GM12865 (cell line): ENCODE data around the gene SRRM2.

ENCODE experiments used
- DNase-seq: peaks from one replicate; pipeline ENCODE4 v3.0.0; 2010; ENCODE audit warnings: low read depth
- H3K4me3 ChIP-seq: 2 replicates; pipeline ENCODE4 v1.5.1; 2011; ENCODE audit warnings: mild to moderate bottlenecking, low read depth, low read length, control low read depth
- TF ChIP-seq, protein P1 (sequence below): IDR thresholded peaks from 2 replicates; pipeline ENCODE4 v1.5.1; 2011; ENCODE audit warnings: low read length, control low read depth, low read depth, inconsistent platforms; ENCODE audit not compliant: insufficient read depth; ENCODE audit errors: missing control alignments

Gene SRRM2

DNA sequence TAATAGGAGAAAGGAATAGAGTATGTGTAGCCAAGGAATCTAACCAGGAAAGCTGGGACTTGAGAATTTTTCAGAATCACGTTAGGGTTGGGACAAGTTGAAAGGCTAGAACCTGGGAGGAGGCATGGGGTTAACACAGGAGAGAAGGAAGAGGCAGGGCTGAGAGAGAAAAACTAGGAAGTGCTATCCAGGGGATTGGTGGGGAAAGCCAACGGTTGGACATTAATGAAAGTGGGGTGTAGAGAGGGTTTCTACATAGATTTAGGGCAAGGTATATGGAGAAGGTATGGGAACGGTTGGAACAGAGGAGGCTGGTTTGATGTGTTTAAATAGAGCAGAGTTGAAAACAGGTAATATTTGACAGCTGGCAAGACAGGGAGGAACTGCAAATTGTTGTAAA, 2.7 kb downstream of the SRRM2 start:
- DNase-seq, result no peak
- TF ChIP-seq, protein P1, sequence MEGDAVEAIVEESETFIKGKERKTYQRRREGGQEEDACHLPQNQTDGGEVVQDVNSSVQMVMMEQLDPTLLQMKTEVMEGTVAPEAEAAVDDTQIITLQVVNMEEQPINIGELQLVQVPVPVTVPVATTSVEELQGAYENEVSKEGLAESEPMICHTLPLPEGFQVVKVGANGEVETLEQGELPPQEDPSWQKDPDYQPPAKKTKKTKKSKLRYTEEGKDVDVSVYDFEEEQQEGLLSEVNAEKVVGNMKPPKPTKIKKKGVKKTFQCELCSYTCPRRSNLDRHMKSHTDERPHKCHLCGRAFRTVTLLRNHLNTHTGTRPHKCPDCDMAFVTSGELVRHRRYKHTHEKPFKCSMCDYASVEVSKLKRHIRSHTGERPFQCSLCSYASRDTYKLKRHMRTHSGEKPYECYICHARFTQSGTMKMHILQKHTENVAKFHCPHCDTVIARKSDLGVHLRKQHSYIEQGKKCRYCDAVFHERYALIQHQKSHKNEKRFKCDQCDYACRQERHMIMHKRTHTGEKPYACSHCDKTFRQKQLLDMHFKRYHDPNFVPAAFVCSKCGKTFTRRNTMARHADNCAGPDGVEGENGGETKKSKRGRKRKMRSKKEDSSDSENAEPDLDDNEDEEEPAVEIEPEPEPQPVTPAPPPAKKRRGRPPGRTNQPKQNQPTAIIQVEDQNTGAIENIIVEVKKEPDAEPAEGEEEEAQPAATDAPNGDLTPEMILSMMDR, result no peak
- peak overlapping the region; percentile 79; the same call in 1 of the 2 replicates for H3K4me3 ChIP-seq

DNA sequence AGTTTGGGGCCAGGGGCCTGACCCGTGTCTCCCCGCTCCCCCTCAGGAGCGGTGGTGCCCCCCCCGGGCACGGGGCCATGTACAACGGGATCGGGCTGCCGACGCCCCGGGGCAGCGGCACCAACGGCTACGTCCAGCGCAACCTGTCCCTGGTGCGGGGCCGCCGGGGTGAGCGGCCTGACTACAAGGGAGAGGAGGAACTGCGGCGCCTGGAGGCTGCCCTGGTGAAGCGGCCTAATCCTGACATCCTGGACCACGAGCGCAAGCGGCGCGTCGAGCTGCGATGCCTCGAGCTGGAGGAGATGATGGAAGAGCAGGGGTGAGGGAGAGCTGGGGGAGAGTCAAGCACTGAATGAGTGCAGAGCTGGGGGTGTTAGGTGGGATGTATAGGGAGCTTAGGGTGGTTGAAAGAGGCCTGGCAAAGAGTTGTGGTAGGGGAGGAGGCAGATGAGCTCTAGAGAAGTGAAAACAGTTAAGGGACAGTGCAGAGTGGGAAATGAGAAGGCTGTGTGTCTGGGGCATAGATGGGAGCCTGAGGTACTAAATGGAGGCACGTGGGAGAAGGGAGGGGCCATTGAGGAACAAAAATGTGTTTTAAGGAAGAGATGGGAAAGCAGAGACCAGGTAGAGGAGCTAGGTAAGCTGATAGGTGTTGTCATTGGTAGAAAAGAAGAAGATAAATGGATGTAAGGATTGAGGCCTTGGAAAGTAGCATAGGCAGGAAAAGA, 4.0 kb downstream of the SRRM2 start:
- DNase-seq, result no peak
- TF ChIP-seq, protein P1, result no peak
- H3K4me3 ChIP-seq, result no peak overlapping the region

DNA sequence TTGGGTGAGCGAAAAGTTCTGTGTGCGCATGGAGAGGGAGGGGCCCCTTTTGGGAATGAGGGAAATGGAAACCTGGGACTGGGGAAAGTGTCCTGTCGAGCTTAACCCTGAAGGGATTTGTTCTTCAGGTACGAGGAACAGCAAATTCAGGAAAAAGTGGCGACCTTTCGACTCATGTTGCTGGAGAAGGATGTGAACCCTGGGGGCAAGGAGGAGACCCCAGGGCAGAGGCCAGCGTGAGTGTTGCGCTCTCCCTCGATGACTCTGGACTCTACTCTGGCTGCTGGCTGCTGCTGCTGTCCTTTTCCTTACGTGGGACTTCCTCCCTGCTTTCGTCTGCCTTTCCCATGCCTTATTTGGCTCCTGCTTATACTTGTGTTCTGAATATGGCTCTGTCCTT, 4.9 kb downstream of the SRRM2 start:
- H3K4me3 ChIP-seq, result no peak overlapping the region
- no peak for DNase-seq
- TF ChIP-seq, protein P1, result no peak

DNA sequence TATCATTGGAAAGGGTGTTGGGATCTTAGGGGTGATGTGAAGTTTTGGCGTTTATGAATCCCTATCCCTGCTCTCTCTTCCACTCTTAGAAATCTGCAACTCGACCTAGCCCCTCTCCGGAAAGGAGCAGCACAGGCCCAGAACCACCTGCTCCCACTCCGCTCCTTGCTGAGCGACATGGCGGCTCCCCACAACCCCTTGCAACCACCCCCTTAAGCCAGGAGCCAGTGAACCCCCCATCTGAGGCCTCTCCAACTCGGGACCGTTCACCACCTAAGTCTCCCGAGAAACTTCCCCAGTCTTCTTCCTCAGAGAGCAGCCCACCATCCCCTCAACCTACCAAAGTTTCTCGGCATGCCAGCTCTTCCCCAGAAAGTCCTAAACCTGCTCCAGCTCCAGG, 9.0 kb downstream of the SRRM2 start:
- TF ChIP-seq, protein P1, result no peak
- no peak overlapping the region for H3K4me3 ChIP-seq

DNA sequence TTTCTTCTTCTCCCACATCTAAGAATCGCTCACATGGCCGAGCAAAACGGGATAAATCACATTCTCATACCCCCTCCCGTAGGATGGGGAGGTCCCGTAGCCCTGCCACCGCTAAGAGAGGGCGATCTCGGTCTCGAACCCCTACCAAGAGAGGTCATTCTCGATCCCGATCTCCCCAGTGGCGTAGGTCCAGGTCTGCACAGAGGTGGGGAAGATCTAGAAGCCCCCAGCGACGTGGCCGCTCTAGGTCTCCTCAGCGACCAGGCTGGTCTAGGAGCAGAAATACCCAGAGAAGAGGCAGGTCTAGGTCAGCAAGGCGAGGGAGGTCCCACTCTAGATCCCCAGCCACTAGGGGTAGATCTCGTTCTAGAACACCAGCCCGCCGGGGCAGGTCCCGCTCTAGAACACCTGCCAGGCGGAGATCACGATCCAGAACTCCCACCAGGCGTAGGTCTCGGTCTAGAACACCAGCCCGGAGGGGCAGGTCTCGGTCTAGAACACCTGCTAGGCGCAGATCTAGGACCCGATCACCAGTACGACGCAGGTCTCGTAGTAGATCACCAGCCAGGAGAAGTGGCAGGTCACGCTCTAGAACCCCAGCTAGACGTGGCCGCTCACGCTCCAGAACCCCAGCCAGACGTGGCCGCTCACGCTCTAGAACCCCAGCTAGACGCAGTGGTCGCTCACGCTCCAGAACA, 9.6 kb downstream of the SRRM2 start:
- DNase-seq, result no peak
- H3K4me3 ChIP-seq, result no peak overlapping the region
- TF ChIP-seq, protein P1, result no peak

More for the DNA sequence above, 9.0 kb downstream of the SRRM2 start:
- no peak for DNase-seq

DNA sequence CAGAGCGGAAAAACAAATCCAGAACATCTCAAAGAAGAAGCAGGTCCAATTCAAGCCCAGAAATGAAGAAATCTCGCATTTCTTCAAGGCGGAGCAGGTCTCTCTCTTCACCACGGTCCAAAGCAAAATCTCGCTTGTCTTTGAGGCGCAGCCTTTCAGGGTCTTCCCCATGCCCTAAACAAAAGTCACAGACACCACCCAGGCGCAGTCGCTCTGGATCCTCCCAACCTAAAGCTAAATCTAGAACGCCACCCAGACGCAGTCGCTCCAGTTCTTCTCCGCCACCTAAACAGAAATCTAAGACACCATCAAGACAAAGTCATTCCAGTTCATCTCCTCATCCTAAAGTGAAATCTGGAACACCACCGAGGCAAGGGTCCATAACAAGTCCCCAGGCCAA, 10.3 kb downstream of the SRRM2 start:
- no peak for DNase-seq
- no peak overlapping the region for H3K4me3 ChIP-seq
- TF ChIP-seq, protein P1, result no peak
